HPDE6-E6E7 (cell line): ENCODE measurements around the gene TNS3.
"Not testable (repeated sequence)": the region's sequence is repeated elsewhere in the genome, so short reads cannot be mapped to it uniquely, and the experiment has no call there.

ENCODE experiments used
- DNase-seq: peaks from one replicate; pipeline ENCODE4 v3.0.0; 2011; ENCODE audit warnings: missing footprints; ENCODE audit errors: extremely low spot score

Gene TNS3

GRCh38 chr7:47602272-47603004, 20.5 kb upstream of the TNS3 start:
- DNase-seq, result no peak

GRCh38 chr7:47601881-47602249, 20.0 kb upstream of the TNS3 start:
- no peak for DNase-seq

- peak; percentile 88 for DNase-seq
Measured at GRCh38 chr7:47601119-47601880, 19.4 kb upstream of the TNS3 start.

GRCh38 chr7:47600199-47601118, 18.5 kb upstream of the TNS3 start:
- peak; percentile 60 for DNase-seq

- no peak for DNase-seq
Measured at GRCh38 chr7:47597379-47597778, 15.5 kb upstream of the TNS3 start.

- DNase-seq, result no peak
Measured at GRCh38 chr7:47596502-47597202, 14.7 kb upstream of the TNS3 start.

GRCh38 chr7:47594406-47594805, 12.5 kb upstream of the TNS3 start:
- DNase-seq, result no peak

GRCh38 chr7:47591655-47592572, 10.0 kb upstream of the TNS3 start:
- DNase-seq, result no peak

- no peak for DNase-seq
Measured at GRCh38 chr7:47591089-47591654, 9.3 kb upstream of the TNS3 start.

- DNase-seq, result not testable (repeated sequence)
Measured at GRCh38 chr7:47590215-47590614, 8.3 kb upstream of the TNS3 start.

GRCh38 chr7:47588704-47589225, 6.9 kb upstream of the TNS3 start:
- DNase-seq, result no peak

- no peak for DNase-seq
Measured at GRCh38 chr7:47587976-47588375, 6.1 kb upstream of the TNS3 start.

- no peak for DNase-seq
Measured at GRCh38 chr7:47587351-47587750, 5.4 kb upstream of the TNS3 start.

- no peak for DNase-seq
Measured at GRCh38 chr7:47586925-47587324, 5.0 kb upstream of the TNS3 start.

GRCh38 chr7:47586161-47586670, 4.3 kb upstream of the TNS3 start:
- not testable (repeated sequence) for DNase-seq

GRCh38 chr7:47584536-47584895, 2.6 kb upstream of the TNS3 start:
- DNase-seq, result no peak

- DNase-seq, result no peak
Measured at GRCh38 chr7:47583739-47584535, 2.0 kb upstream of the TNS3 start.

- DNase-seq, result no peak
Measured at GRCh38 chr7:47582764-47583738, 1.1 kb upstream of the TNS3 start.
